Activated CD4-positive, alpha-beta T cell treated with anti-CD3 and anti-CD28 coated beads, Interleukin-2, amount 10 ng/mL, durations not matched to agents 7 days and 5 days (primary cell): ENCODE results near the gene PLAU. TPM values are rescaled to one million over a fixed set of nuclear protein-coding genes. Genes with fewer than 3 reads are reported as not detected.

Experiments
- total RNA-seq, 2 experiments: library from RNA; stranded (reverse); gene quantifications; one replicate each; pipeline ENCODE4 v1.2.3, GENCODE V29; 2021

PLAU gene
- total RNA-seq, 2 experiments from 2014 or later: 0.89 to 0.96 TPM

Other genes with a start within 250 kb of the PLAU start
- 10 to 100 TPM in 1 of 2 experiments, 1 to 10 TPM in 1; 8.9 to 10.2 TPM for gene AGAP5, start 213.0 kb upstream of the PLAU start, total RNA-seq
- 10 to 100 TPM; 93.1 to 93.2 TPM for gene SEC24C, start 166.8 kb upstream of the PLAU start, total RNA-seq
- gene CHCHD1, start 129.1 kb upstream of the PLAU start, total RNA-seq: 10 to 100 TPM; 22.3 to 27.4 TPM
- gene ZSWIM8, start 125.5 kb upstream of the PLAU start, total RNA-seq: 10 to 100 TPM; 79.2 to 87.3 TPM
- gene NDST2, start 99.5 kb upstream of the PLAU start, total RNA-seq: 10 to 100 TPM; 53.0 to 61.8 TPM
- 10 to 100 TPM; 54.4 to 55.8 TPM for gene CAMK2G, start 36.6 kb upstream of the PLAU start, total RNA-seq
- 10 to 100 TPM; 75.5 to 86.4 TPM for gene VCL, start 87.0 kb downstream of the PLAU start, total RNA-seq
- gene AP3M1, start 239.7 kb downstream of the PLAU start, total RNA-seq: 10 to 100 TPM; 42.0 to 50.5 TPM
- gene ADK, start 240.1 kb downstream of the PLAU start, total RNA-seq: 10 to 100 TPM; 36.8 to 38.5 TPM